Glomerular visceral epithelial cell (primary cell): Measurements from ENCODE around the gene HEBP2.
A peak's percentile ranks its signal among the peaks of the same experiment; 100 is the strongest.

Experiments used
- DNase-seq: peaks from one replicate; pipeline ENCODE4 v3.0.0-alpha.2; 2016; ENCODE audit errors: extremely low spot score

Gene HEBP2

GRCh38 chr6:138397128-138398122 is 6.6 kb upstream of the HEBP2 start:
- no peak for DNase-seq

GRCh38 chr6:138400326-138400725 is 3.7 kb upstream of the HEBP2 start:
- no peak for DNase-seq

- no peak for DNase-seq
These were observed 1.8 kb upstream of the HEBP2 start for GRCh38 chr6:138401960-138402837.

- DNase-seq, result no peak
These were observed 1.2 kb upstream of the HEBP2 start for GRCh38 chr6:138402838-138403187.

GRCh38 chr6:138403324-138403800 is 661 bp upstream of the HEBP2 start:
- peak; percentile 12 for DNase-seq

GRCh38 chr6:138404666-138405337 is 779 bp downstream of the HEBP2 start:
- DNase-seq, result peak; percentile 20

GRCh38 chr6:138405816-138406413 is 1.9 kb downstream of the HEBP2 start:
- no peak for DNase-seq

GRCh38 chr6:138406443-138406842 is 2.4 kb downstream of the HEBP2 start:
- DNase-seq, result no peak

- no peak for DNase-seq
These were observed 6.2 kb downstream of the HEBP2 start for GRCh38 chr6:138410048-138410735.

- DNase-seq, result peak; percentile 58
These were observed 7.2 kb downstream of the HEBP2 start for GRCh38 chr6:138410972-138411880.

- DNase-seq, result no peak
These were observed 11.1 kb downstream of the HEBP2 start for GRCh38 chr6:138415125-138415524.

GRCh38 chr6:138416206-138416605 is 12.2 kb downstream of the HEBP2 start:
- DNase-seq, result no peak

GRCh38 chr6:138417493-138418117 is 13.6 kb downstream of the HEBP2 start:
- no peak for DNase-seq

GRCh38 chr6:138418118-138418742 is 14.2 kb downstream of the HEBP2 start:
- no peak for DNase-seq

GRCh38 chr6:138419766-138420165 is 15.7 kb downstream of the HEBP2 start:
- no peak for DNase-seq

GRCh38 chr6:138420356-138420755 is 16.3 kb downstream of the HEBP2 start:
- no peak for DNase-seq

GRCh38 chr6:138421089-138421488 is 17.1 kb downstream of the HEBP2 start:
- no peak for DNase-seq

- DNase-seq, result no peak
These were observed 17.6 kb downstream of the HEBP2 start for GRCh38 chr6:138421608-138422007.

GRCh38 chr6:138422861-138423260 is 18.8 kb downstream of the HEBP2 start:
- no peak for DNase-seq
